Measurements from ENCODE around the gene SYNGR3.

SYNGR3 gene

GRCh38 chr16:2042171-2042985, 52.6 kb downstream of the SYNGR3 start:
- Histone ChIP-seq H3K27ac (ENCODE audit: low read depth, low read length, poor library complexity, severe bottlenecking) (no peak overlapping the region), H3F3A (ENCODE audit: insufficient read depth, low read length) (no peaks in the 10 kb centered on the region), H3K4me3 (ENCODE audit: low read depth, low read length, poor library complexity, severe bottlenecking) (no peak overlapping the region), H4K20me1 (ENCODE audit: insufficient read depth, low read length) (no peaks in the 10 kb centered on the region), H3K9ac (ENCODE audit: low read length) (no peak overlapping the region), H3K4me1 (ENCODE audit: insufficient read depth, low read length, severe bottlenecking) (peaks cover 15% of the 10 kb centered on the region), H3K4me2 (ENCODE audit: low read length) (no peak overlapping the region), H3K27me3 (ENCODE audit: insufficient read depth, low read length) (peaks cover 3% of the 10 kb centered on the region), H2AFZ (ENCODE audit: low read length) (no peak overlapping the region), H3K9me2 (ENCODE audit: low read depth, low read length) (no peaks in the 10 kb centered on the region), H3K9me3 (ENCODE audit: low read length) (no peaks in the 10 kb centered on the region), H3K36me3 (ENCODE audit: insufficient read depth, low read length) (peaks cover 12% of the 10 kb centered on the region; the same call in 1 of the 2 replicates), H3K79me2 (ENCODE audit: insufficient read depth, low read length) (no peaks in the 10 kb centered on the region)
- TF ChIP-seq CTCF (IDR thresholded peaks at IDR 0.05; ENCODE audit: low read length) (no peak), EZH2 (IDR thresholded peaks at IDR 0.05; ENCODE audit: borderline replicate concordance, low read length) (no peak)

- H3F3A ChIP-seq (ENCODE audit: insufficient read depth, low read length): no peaks in the 10 kb centered on the region
- H3K79me2 ChIP-seq (ENCODE audit: insufficient read depth, low read length): no peaks in the 10 kb centered on the region
- no peak overlapping the region for H3K9ac ChIP-seq (ENCODE audit: low read length)
- H4K20me1 ChIP-seq (ENCODE audit: insufficient read depth, low read length): no peaks in the 10 kb centered on the region
- no peaks in the 10 kb centered on the region; the same call in 1 of the 2 replicates for H3K27me3 ChIP-seq (ENCODE audit: insufficient read depth, low read length)
- TF ChIP-seq EZH2 (IDR thresholded peaks at IDR 0.05; ENCODE audit: borderline replicate concordance, low read length) (no peak), CTCF (IDR thresholded peaks at IDR 0.05; ENCODE audit: low read length) (no peak)
- peaks cover 15% of the 10 kb centered on the region for H3K4me1 ChIP-seq (ENCODE audit: insufficient read depth, low read length, severe bottlenecking)
- no peak overlapping the region for H2AFZ ChIP-seq (ENCODE audit: low read length)
- H3K9me2 ChIP-seq (ENCODE audit: low read depth, low read length): no peaks in the 10 kb centered on the region
- H3K4me3 ChIP-seq (ENCODE audit: low read depth, low read length, poor library complexity, severe bottlenecking): no peak overlapping the region
- H3K36me3 ChIP-seq (ENCODE audit: insufficient read depth, low read length): peaks cover 12% of the 10 kb centered on the region; the same call in 1 of the 2 replicates
- no peak overlapping the region for H3K27ac ChIP-seq (ENCODE audit: low read depth, low read length, poor library complexity, severe bottlenecking)
- H3K9me3 ChIP-seq (ENCODE audit: low read length): no peaks in the 10 kb centered on the region
- no peak overlapping the region for H3K4me2 ChIP-seq (ENCODE audit: low read length)
Observed at GRCh38 chr16:2042986-2043666, 53.4 kb downstream of the SYNGR3 start.

Measured in OCI-LY1 (cell line).